Stimulated activated CD8-positive, alpha-beta memory T cell treated with anti-CD3 and anti-CD28 coated beads, Interleukin-7, amount 100 ng/mL, for 24 hours (primary cell): Measurements from ENCODE around the gene SENP5.
"Not testable (repeated sequence)": the region's sequence is repeated elsewhere in the genome, so short reads cannot be mapped to it uniquely, and the experiment has no call there.

Experiments used
- DNase-seq: peaks from one replicate; pipeline ENCODE4 v3.0.0-alpha.2; 2020; ENCODE audit warnings: low read depth

Gene SENP5

GRCh38 chr3:196867507-196868296 lies at the start of gene SENP5:
Gene SENP5, plus strand, starts transcription at chr3:196867920. Its CDS starts 17,262 bp downstream, at chr3:196885182.
- DNase-seq, result peak; percentile 79

GRCh38 chr3:196821806-196822355 lies 45.8 kb upstream of the SENP5 start:
- no peak for DNase-seq

- not testable (repeated sequence) for DNase-seq
Measured at GRCh38 chr3:196829651-196830050, 38.1 kb upstream of the SENP5 start.

GRCh38 chr3:196835086-196835485 lies 32.6 kb upstream of the SENP5 start:
- no peak for DNase-seq

- not testable (repeated sequence) for DNase-seq
Measured at GRCh38 chr3:196836626-196837025, 31.1 kb upstream of the SENP5 start.

GRCh38 chr3:196837819-196838420 lies 29.8 kb upstream of the SENP5 start:
- DNase-seq, result peak; percentile 49

- not testable (repeated sequence) for DNase-seq
Measured at GRCh38 chr3:196839351-196839750, 28.4 kb upstream of the SENP5 start.

GRCh38 chr3:196842567-196843434 lies 24.9 kb upstream of the SENP5 start:
- DNase-seq, result no peak

GRCh38 chr3:196843435-196844110 lies 24.1 kb upstream of the SENP5 start:
- no peak for DNase-seq

GRCh38 chr3:196844235-196845219 lies 23.2 kb upstream of the SENP5 start:
- not testable (repeated sequence) for DNase-seq

- not testable (repeated sequence) for DNase-seq
Measured at GRCh38 chr3:196848375-196848774, 19.3 kb upstream of the SENP5 start.

- no peak for DNase-seq
Measured at GRCh38 chr3:196849180-196849741, 18.5 kb upstream of the SENP5 start.

- DNase-seq, result not testable (repeated sequence)
Measured at GRCh38 chr3:196863000-196863399, 4.7 kb upstream of the SENP5 start.

- no peak for DNase-seq
Measured at GRCh38 chr3:196867155-196867506, 589 bp upstream of the SENP5 start.

GRCh38 chr3:196868297-196868661 lies 559 bp downstream of the SENP5 start:
- no peak for DNase-seq

- DNase-seq, result no peak
Measured at GRCh38 chr3:196872316-196872715, 4.6 kb downstream of the SENP5 start.

- DNase-seq, result not testable (repeated sequence)
Measured at GRCh38 chr3:196874511-196875094, 6.9 kb downstream of the SENP5 start.

GRCh38 chr3:196875258-196875657 lies 7.5 kb downstream of the SENP5 start:
- DNase-seq, result no peak

- no peak for DNase-seq
Measured at GRCh38 chr3:196883361-196883760, 15.6 kb downstream of the SENP5 start.

GRCh38 chr3:196886144-196886543 lies 18.4 kb downstream of the SENP5 start:
- no peak for DNase-seq
